Measurements from ENCODE around the gene CPNE2. TPM values are rescaled to one million over a fixed set of nuclear protein-coding genes. Genes with fewer than 3 reads are reported as not detected.
A peak's percentile ranks its signal among the peaks of the same experiment; 100 is the strongest.

CPNE2 gene
- total RNA-seq, 3 donors from 2014 or later (not counting 1 experiment from before 2014, with no cell fraction given) = 2.0 to 2.6 (median 2.4) TPM

DNA sequence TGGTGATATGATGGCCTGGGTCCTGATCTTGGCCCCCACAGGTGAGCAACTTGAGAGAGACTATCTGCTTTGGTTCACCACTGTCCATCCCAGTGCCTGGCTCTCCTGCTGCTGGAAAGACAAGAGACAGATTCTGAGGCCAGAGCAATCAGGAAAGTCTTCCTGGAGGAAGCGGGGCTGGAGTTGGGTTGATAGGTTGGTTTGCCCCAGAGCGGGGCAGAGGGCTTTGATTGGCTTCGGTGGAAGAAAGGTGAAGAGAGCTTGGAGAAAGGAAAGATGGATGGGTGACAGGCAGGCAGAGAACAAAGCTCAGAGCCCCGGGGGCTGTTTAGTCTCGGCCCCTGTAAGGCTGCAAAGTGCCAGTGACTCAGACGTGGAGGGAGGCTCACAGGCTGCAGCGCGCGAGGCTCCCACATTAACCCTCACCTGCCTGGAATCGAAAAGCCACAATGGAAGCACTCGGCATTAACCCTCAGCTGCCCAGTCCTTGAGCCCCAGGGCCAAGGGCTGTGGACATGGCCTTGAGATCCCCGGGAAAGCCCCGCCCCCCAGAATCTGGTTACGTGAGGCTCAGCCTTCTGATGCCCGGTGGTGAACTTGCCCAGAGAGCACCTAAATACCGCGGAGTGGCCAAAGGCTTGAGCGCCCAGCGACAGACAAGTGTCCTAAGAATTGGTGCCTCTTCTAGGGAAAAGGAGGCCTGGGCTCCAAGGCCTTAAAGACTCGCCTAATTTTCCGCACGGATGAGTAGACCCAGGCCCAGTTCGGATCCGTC lies 996 bp upstream of the CPNE2 start:
- no peaks in the 10 kb centered on the region for H3K9me3 Mint-ChIP-seq
- H3K36me3 Mint-ChIP-seq = no peaks in the 10 kb centered on the region
- H3K4me1 ChIP-seq (ENCODE audit: control insufficient read depth, insufficient read depth, low read length) = peaks cover 17% of the 10 kb centered on the region
- ATAC-seq (no peak), DNase-seq (no peak)
- intact Hi-C loops (cut with micrococcal nuclease) = no loop called here
- peak overlapping the region in 1 of 2 donors; percentile 1 for H3K27ac Mint-ChIP-seq
- no peaks in the 10 kb centered on the region for H3K9me3 ChIP-seq (ENCODE audit: control insufficient read depth, insufficient read depth, low read length)
- no peaks in the 10 kb centered on the region for H3K36me3 ChIP-seq (ENCODE audit: control insufficient read depth, insufficient read depth, low read length)
- peak overlapping the region; percentile 86 for H3K4me3 Mint-ChIP-seq
- TF ChIP-seq, protein P1, sequence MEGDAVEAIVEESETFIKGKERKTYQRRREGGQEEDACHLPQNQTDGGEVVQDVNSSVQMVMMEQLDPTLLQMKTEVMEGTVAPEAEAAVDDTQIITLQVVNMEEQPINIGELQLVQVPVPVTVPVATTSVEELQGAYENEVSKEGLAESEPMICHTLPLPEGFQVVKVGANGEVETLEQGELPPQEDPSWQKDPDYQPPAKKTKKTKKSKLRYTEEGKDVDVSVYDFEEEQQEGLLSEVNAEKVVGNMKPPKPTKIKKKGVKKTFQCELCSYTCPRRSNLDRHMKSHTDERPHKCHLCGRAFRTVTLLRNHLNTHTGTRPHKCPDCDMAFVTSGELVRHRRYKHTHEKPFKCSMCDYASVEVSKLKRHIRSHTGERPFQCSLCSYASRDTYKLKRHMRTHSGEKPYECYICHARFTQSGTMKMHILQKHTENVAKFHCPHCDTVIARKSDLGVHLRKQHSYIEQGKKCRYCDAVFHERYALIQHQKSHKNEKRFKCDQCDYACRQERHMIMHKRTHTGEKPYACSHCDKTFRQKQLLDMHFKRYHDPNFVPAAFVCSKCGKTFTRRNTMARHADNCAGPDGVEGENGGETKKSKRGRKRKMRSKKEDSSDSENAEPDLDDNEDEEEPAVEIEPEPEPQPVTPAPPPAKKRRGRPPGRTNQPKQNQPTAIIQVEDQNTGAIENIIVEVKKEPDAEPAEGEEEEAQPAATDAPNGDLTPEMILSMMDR (IDR thresholded peaks at IDR 0.05) = no peak
- 34% methylated on average over 24 of the region's 24 CpGs for WGBS (ENCODE audit: insufficient coverage)
- H3K4me1 Mint-ChIP-seq = peaks cover 9 to 12% of the 10 kb centered on the region in 2 donors
- no peak overlapping the region for H3K27ac ChIP-seq (ENCODE audit: low read length)
- H3K27me3 ChIP-seq (ENCODE audit: control insufficient read depth, insufficient read depth, low read length) = peaks cover 16% of the 10 kb centered on the region
- H3K4me3 ChIP-seq (ENCODE audit: low read length) = no peak overlapping the region
- peaks cover 10 to 25% of the 10 kb centered on the region in 2 donors for H3K27me3 Mint-ChIP-seq (ENCODE audit: low read depth in 2 of 2)

DNA sequence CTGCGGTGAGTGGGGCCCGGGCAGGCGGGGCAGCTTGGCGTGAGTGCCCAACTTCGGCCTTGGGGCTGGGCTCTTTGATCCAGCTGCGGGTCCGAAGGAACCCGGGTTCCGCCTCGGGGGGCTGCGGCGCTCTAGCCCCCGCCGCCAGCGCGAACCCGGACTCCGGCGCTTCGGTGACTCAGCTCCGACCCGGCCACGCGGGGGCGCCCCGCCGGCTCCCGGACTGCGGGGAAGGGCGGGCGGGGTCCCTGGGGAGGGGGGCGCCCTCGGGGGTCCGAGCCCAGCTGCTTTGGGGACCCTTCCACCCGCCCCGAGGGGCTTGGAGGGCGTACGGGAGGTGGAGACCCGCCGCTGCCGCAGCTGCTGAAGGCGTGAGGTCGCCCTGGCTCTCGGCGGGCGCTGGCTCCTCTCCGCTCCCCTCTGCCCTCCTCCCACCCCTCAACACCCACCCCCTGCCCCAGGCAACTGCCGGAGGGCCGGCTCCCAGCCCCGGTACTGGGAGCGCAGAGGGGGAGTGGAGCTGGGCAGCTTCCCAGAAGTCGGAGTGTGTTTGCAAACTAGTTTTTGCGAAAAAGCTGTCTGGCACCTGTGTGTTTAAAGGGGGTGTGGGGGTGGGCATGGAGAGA lies 516 bp downstream of the CPNE2 start:
- peaks cover 9 to 12% of the 10 kb centered on the region in 2 donors for H3K4me1 Mint-ChIP-seq
- no peaks in the 10 kb centered on the region for H3K9me3 Mint-ChIP-seq
- TF ChIP-seq, protein P1 (IDR thresholded peaks at IDR 0.05) = peak; percentile 65
- Histone ChIP-seq H3K4me3 (ENCODE audit: low read length) (peak overlapping the region; percentile 31), H3K27ac (ENCODE audit: low read length) (no peak overlapping the region), H3K4me1 (ENCODE audit: control insufficient read depth, insufficient read depth, low read length) (peaks cover 17% of the 10 kb centered on the region), H3K9me3 (ENCODE audit: control insufficient read depth, insufficient read depth, low read length) (no peaks in the 10 kb centered on the region), H3K27me3 (ENCODE audit: control insufficient read depth, insufficient read depth, low read length) (peaks cover 16% of the 10 kb centered on the region), H3K36me3 (ENCODE audit: control insufficient read depth, insufficient read depth, low read length) (no peaks in the 10 kb centered on the region)
- intact Hi-C loops (cut with micrococcal nuclease) = no loop called here
- H3K27me3 Mint-ChIP-seq (ENCODE audit: low read depth in 2 of 2) = peaks cover 10 to 27% of the 10 kb centered on the region in 2 donors
- no peaks in the 10 kb centered on the region for H3K36me3 Mint-ChIP-seq
- DNase-seq (peak in 1 of 2 donors; percentile 68), ATAC-seq (peak; percentile 51 to 74 (median 68))
- H3K27ac Mint-ChIP-seq = no peak overlapping the region
- H3K4me3 Mint-ChIP-seq = no peak overlapping the region
- under 1% methylated on average over 52 of the region's 53 CpGs for WGBS (ENCODE audit: insufficient coverage)

- TF ChIP-seq, protein P1 (IDR thresholded peaks at IDR 0.05) = no peak
- Mint-ChIP-seq H3K4me3 (peak overlapping the region; percentile 57), H3K27me3 (ENCODE audit: low read depth in 2 of 2) (peaks cover 10 to 27% of the 10 kb centered on the region in 2 donors), H3K27ac (no peak overlapping the region), H3K4me1 (peaks cover 9 to 12% of the 10 kb centered on the region in 2 donors), H3K9me3 (no peaks in the 10 kb centered on the region), H3K36me3 (no peaks in the 10 kb centered on the region)
- no peak for DNase-seq
- no peak for ATAC-seq
- Histone ChIP-seq H3K9me3 (ENCODE audit: control insufficient read depth, insufficient read depth, low read length) (no peaks in the 10 kb centered on the region), H3K27ac (ENCODE audit: low read length) (no peak overlapping the region), H3K27me3 (ENCODE audit: control insufficient read depth, insufficient read depth, low read length) (peaks cover 16% of the 10 kb centered on the region), H3K36me3 (ENCODE audit: control insufficient read depth, insufficient read depth, low read length) (no peaks in the 10 kb centered on the region), H3K4me3 (ENCODE audit: low read length) (no peak overlapping the region), H3K4me1 (ENCODE audit: control insufficient read depth, insufficient read depth, low read length) (peaks cover 17% of the 10 kb centered on the region)
- intact Hi-C loops (cut with micrococcal nuclease) = no loop called here
- 89% methylated on average over 17 of the region's 18 CpGs for WGBS (ENCODE audit: insufficient coverage)
Measured at GRCh38 chr16:57093666-57094564, 1.5 kb downstream of the CPNE2 start.
